NCI-H748 (cell line): ENCODE data around the gene PRX.

Source experiments
- DNase-seq: peaks from one replicate; lab custom pipeline; 2025; ENCODE audit not compliant: unreplicated experiment; lab: John Stamatoyannopoulos, UW

PRX gene

GRCh38 chr19:40365613-40366401, 47.4 kb downstream of the PRX start:
- DNase-seq = no peak

GRCh38 chr19:40365010-40365409, 48.2 kb downstream of the PRX start:
- no peak for DNase-seq

GRCh38 chr19:40363069-40363468, 50.1 kb downstream of the PRX start:
- DNase-seq = no peak

GRCh38 chr19:40362160-40362559, 51.0 kb downstream of the PRX start:
- no peak for DNase-seq

GRCh38 chr19:40360708-40361241, 52.4 kb downstream of the PRX start:
- DNase-seq = no peak

GRCh38 chr19:40360020-40360707, 53.0 kb downstream of the PRX start:
- DNase-seq = no peak

- no peak for DNase-seq
Observed at GRCh38 chr19:40358773-40359172, 54.4 kb downstream of the PRX start.

GRCh38 chr19:40357640-40358039, 55.5 kb downstream of the PRX start:
- no peak for DNase-seq

- no peak for DNase-seq
Observed at GRCh38 chr19:40356681-40357595, 56.2 kb downstream of the PRX start.

- DNase-seq = no peak
Observed at GRCh38 chr19:40355975-40356680, 57.0 kb downstream of the PRX start.

- peak; percentile 75 for DNase-seq
Observed at GRCh38 chr19:40348961-40349507, 64.1 kb downstream of the PRX start.

- DNase-seq = peak; percentile 100
Observed at GRCh38 chr19:40348125-40348913, 64.9 kb downstream of the PRX start, which contains the start of the genes C19orf47 and PLD3. TSS of gene C19orf47 (minus strand) at chr19:40348397. CDS start at chr19:40341857, 6,540 bp downstream. TSS of gene PLD3 (plus strand) at chr19:40348695. CDS start at chr19:40366484, 17,789 bp downstream.

GRCh38 chr19:40344422-40344821, 68.8 kb downstream of the PRX start:
- no peak for DNase-seq
